GM21723 (cell line): ENCODE results near the gene IL36RN.

ENCODE experiments used
- ATAC-seq: cut with Tn5 transposase; IDR thresholded peaks from one replicate; pipeline ENCODE4 v1.9.1; 2021; ENCODE audit warnings: mild to moderate bottlenecking, moderate library complexity; ENCODE audit not compliant: unreplicated experiment

Gene IL36RN

GRCh38 chr2:113046465-113046864 lies 12.5 kb upstream of the IL36RN start:
- no peak for ATAC-seq

GRCh38 chr2:113050921-113051895 lies 7.8 kb upstream of the IL36RN start:
- no peak for ATAC-seq

- no peak for ATAC-seq
Observed at GRCh38 chr2:113052396-113052917, 6.5 kb upstream of the IL36RN start, which contains the start of gene IL36B. Gene IL36B (minus strand): TSS chr2:113052867.

- no peak for ATAC-seq
Observed at GRCh38 chr2:113053666-113054065, 5.3 kb upstream of the IL36RN start.

GRCh38 chr2:113054066-113054465 lies 4.9 kb upstream of the IL36RN start:
- no peak for ATAC-seq

GRCh38 chr2:113056521-113056920 lies 2.5 kb upstream of the IL36RN start:
- no peak for ATAC-seq

GRCh38 chr2:113057117-113057516 lies 1.9 kb upstream of the IL36RN start:
- no peak for ATAC-seq

- ATAC-seq: no peak
Observed at GRCh38 chr2:113058411-113058994, 495 bp upstream of the IL36RN start.

- ATAC-seq: no peak
Observed at GRCh38 chr2:113060396-113060795, 1.4 kb downstream of the IL36RN start.

GRCh38 chr2:113060796-113061195 lies 1.8 kb downstream of the IL36RN start:
- no peak for ATAC-seq

GRCh38 chr2:113061241-113061640 lies 2.2 kb downstream of the IL36RN start:
- no peak for ATAC-seq

- ATAC-seq: no peak
Observed at GRCh38 chr2:113061896-113062770, 3.1 kb downstream of the IL36RN start.

- ATAC-seq: no peak
Observed at GRCh38 chr2:113064281-113064680, 5.3 kb downstream of the IL36RN start.

- no peak for ATAC-seq
Observed at GRCh38 chr2:113064898-113065297, 5.9 kb downstream of the IL36RN start.

GRCh38 chr2:113067681-113068080 lies 8.7 kb downstream of the IL36RN start, which contains the start of gene IL1F10:
Gene IL1F10 (plus strand): TSS chr2:113067970. CDS start chr2:113072739, 4,769 bp downstream.
- ATAC-seq: no peak

GRCh38 chr2:113068249-113068648 lies 9.3 kb downstream of the IL36RN start:
- no peak for ATAC-seq

GRCh38 chr2:113068706-113069485 lies 9.9 kb downstream of the IL36RN start:
- no peak for ATAC-seq

- no peak for ATAC-seq
Observed at GRCh38 chr2:113069676-113070605, 10.9 kb downstream of the IL36RN start.

- ATAC-seq: no peak
Observed at GRCh38 chr2:113070606-113070975, 11.6 kb downstream of the IL36RN start.
